GM10266 (cell line): ENCODE results near the gene XIRP2.

ENCODE experiments used
- DNase-seq: peaks from one replicate; pipeline ENCODE4 v3.0.0; 2012; ENCODE audit errors: extremely low spot score
- CTCF ChIP-seq: IDR thresholded peaks from 2 replicates; pipeline ENCODE4 v1.5.1; 2012; ENCODE audit warnings: mild to moderate bottlenecking, low read depth; ENCODE audit not compliant: control insufficient read depth, insufficient read depth; ENCODE audit errors: missing control alignments

Gene XIRP2

GRCh38 chr2:166932032-166932431, 43.8 kb downstream of the XIRP2 start:
- TF ChIP-seq CTCF = no peak
- DNase-seq = no peak

- no peak for DNase-seq
- TF ChIP-seq CTCF = no peak
Measured at GRCh38 chr2:166934817-166935216, 46.5 kb downstream of the XIRP2 start.

GRCh38 chr2:166942377-166942776, 54.1 kb downstream of the XIRP2 start:
- TF ChIP-seq CTCF = no peak
- no peak for DNase-seq

GRCh38 chr2:166944909-166945308, 56.6 kb downstream of the XIRP2 start:
- DNase-seq = no peak
- no peak for TF ChIP-seq CTCF

GRCh38 chr2:166957686-166958085, 69.4 kb downstream of the XIRP2 start:
- no peak for DNase-seq
- TF ChIP-seq CTCF = no peak

GRCh38 chr2:166958986-166959481, 70.8 kb downstream of the XIRP2 start:
- no peak for DNase-seq
- TF ChIP-seq CTCF = no peak

GRCh38 chr2:166959556-166959955, 71.3 kb downstream of the XIRP2 start:
- DNase-seq = no peak
- TF ChIP-seq CTCF = no peak
